ENCODE data around the gene KIAA0408. TPM values are rescaled to one million over a fixed set of nuclear protein-coding genes. Genes with fewer than 3 reads are reported as not detected.

The KIAA0408 gene
- total and polyA plus RNA-seq, 9 of the 15 experiments (the other 6 are each of a cell fraction or from before 2014, with no cell fraction given): 0.11 TPM; not detected in 8

- no peak for TF ChIP-seq SP1 (CRISPR knock-in tag; IDR thresholded peaks at IDR 0.05)
- no peak for TF ChIP-seq CCAR2 (IDR thresholded peaks at IDR 0.05; ENCODE audit: low read depth, low read length)
- TF ChIP-seq SRSF7 (optimal IDR thresholded peaks at IDR 0.05; ENCODE audit: low read depth, low read length): no peak
- TF ChIP-seq, protein P1, sequence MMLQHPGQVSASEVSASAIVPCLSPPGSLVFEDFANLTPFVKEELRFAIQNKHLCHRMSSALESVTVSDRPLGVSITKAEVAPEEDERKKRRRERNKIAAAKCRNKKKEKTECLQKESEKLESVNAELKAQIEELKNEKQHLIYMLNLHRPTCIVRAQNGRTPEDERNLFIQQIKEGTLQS (IDR thresholded peaks at IDR 0.05): peak; percentile 69
- TF ChIP-seq, protein P1 (CRISPR knock-in tag; conservative IDR thresholded peaks at IDR 0.05): no peak
- peak; percentile 46 for TF ChIP-seq RBM25 (IDR thresholded peaks at IDR 0.05; ENCODE audit: low read depth, low read length, severe bottlenecking)
- TF ChIP-seq GTF2F1 (IDR thresholded peaks at IDR 0.05; ENCODE audit: low read depth, low read length): no peak
- no peak for TF ChIP-seq MECOM (CRISPR knock-in tag; IDR thresholded peaks at IDR 0.05)
- TF ChIP-seq, protein P2, sequence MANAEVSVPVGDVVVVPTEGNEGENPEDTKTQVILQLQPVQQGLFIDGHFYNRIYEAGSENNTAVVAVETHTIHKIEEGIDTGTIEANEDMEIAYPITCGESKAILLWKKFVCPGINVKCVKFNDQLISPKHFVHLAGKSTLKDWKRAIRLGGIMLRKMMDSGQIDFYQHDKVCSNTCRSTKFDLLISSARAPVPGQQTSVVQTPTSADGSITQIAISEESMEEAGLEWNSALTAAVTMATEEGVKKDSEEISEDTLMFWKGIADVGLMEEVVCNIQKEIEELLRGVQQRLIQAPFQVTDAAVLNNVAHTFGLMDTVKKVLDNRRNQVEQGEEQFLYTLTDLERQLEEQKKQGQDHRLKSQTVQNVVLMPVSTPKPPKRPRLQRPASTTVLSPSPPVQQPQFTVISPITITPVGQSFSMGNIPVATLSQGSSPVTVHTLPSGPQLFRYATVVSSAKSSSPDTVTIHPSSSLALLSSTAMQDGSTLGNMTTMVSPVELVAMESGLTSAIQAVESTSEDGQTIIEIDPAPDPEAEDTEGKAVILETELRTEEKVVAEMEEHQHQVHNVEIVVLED (CRISPR knock-in tag; IDR thresholded peaks at IDR 0.05): no peak
- TF ChIP-seq KDM2B (CRISPR knock-in tag; IDR thresholded peaks at IDR 0.05): no peak
- no peak for TF ChIP-seq ZNF780A (CRISPR knock-in tag; IDR thresholded peaks at IDR 0.05)
Measured at GRCh38 chr6:127420556-127420955, 38.6 kb downstream of the KIAA0408 start (continued).
